Ovary (tissue), 9 donors: ENCODE data around the gene MAN1C1. TPM values are rescaled to one million over a fixed set of nuclear protein-coding genes. Genes with fewer than 3 reads are reported as not detected.

ENCODE experiments used
- DNase-seq, 5 donors: peaks; one replicate each; pipeline ENCODE4 v3.0.0-alpha.2; 2019 to 2020
- H3K27ac ChIP-seq, 2 donors: fragments of 200-600 bp; one replicate each; pipeline versions ENCODE4 v1.5.1 to v1.8.0; 2019 to 2022
- H3K27me3 ChIP-seq: fragments of 200-600 bp; one replicate; pipeline ENCODE4 v1.8.0; 2022
- H3K36me3 ChIP-seq: fragments of 200-600 bp; sonication (generic); one replicate; pipeline ENCODE4 v1.5.1; 2019
- H3K4me1 ChIP-seq: one replicate; pipeline ENCODE4 v1.8.1; 2013; ENCODE audit warnings: mild to moderate bottlenecking, moderate library complexity; ENCODE audit not compliant: insufficient read depth
- H3K4me3 ChIP-seq: fragments of 200-600 bp; sonication (generic); one replicate; pipeline ENCODE4 v1.5.1; 2017
- H3K9me3 ChIP-seq, 2 donors: fragments of 200-600 bp in 1 of 2; sonication (generic) in 1 of 2; one replicate each; pipeline versions ENCODE4 v1.5.1 to v1.8.1; 2013 to 2019; ENCODE audit warnings: mild to moderate bottlenecking in 1 of 2, moderate library complexity in 1 of 2
- EP300 ChIP-seq: sonication (generic); formaldehyde crosslinking; IDR thresholded peaks from one replicate; pipeline ENCODE4 v1.6.1; 2017; ENCODE audit warnings: antibody characterized with exemption
- POLR2A ChIP-seq: fragments of 450-650 bp; IDR thresholded peaks from one replicate; pipeline ENCODE4 v1.6.1; 2017; ENCODE audit warnings: antibody characterized with exemption, mild to moderate bottlenecking, moderate library complexity
- WGBS, 3 donors: extraction: QIAGEN DNeasy Blood & Tissue Kit in 1 of 3; methylation state at CpG; one replicate each; pipeline versions ENCODE4 v1.1.5 to v1.1.7; 2013 to 2017; 5-methylcytosine and 5-hydroxymethylcytosine counted together
- intact Hi-C, 4 donors: fragments of 100-400 bp; cut with DNase I; formaldehyde crosslinking; loops; one replicate each; pipeline versions ENCODE4 v1.11.0 to v1.15.1; 2022 to 2023
- polyA plus RNA-seq, 2 donors: library from polyadenylated mRNA; stranded (reverse); fragments of 200-250 nt in 1 of 2; fragments of 350-450 nt in 1 of 2; fragmentation: Illumina TruSeq in 1 of 2; extraction: RNeasy Lipid Tissue Mini Kit (QIAGEN cat#74804) in 1 of 2; gene quantifications; one replicate each; pipeline ENCODE4 v1.2.3, GENCODE V29; 2013 to 2014
- total RNA-seq, 7 donors: library from RNA; depleted of rRNA in 2 of 7; stranded (reverse); fragments of >200 nt in 2 of 7; fragmentation: NEBNext Ultra II Directional in 3 of 7; extraction: Animal tissue kit (Norgen Biotek cat#: 25700) in 3 of 7; gene quantifications; one replicate each; pipeline versions ENCODE4 v1.1.0 to v1.2.4, GENCODE V29; 2016 to 2023
- TF ChIP-seq, protein P1 (sequence below), 3 donors: fragments of 450-650 bp in 2 of 3; fragments of 200-600 bp in 1 of 3; IDR thresholded peaks; one replicate each; pipeline versions ENCODE4 v1.5.1 to v1.8.0; 2016 to 2022; ENCODE audit warnings: antibody characterized with exemption in 3 of 3, mild to moderate bottlenecking in 1 of 3
- donor health status: DM: no; HTN: no; CAD: no; lungs with moderate emphysema.
- donor health status: DM: no; HTN: no; CAD: no.
- donor health status: Bipolar disorder and iron deficiency.
- donor health status: DM: yes; HTN: yes; CAD: no.
- donor health status: DM: no; HTN: no; CAD: no.
- donor health status: DM: yes; HTN: yes; CAD: no.

Gene MAN1C1
- total and polyA plus RNA-seq, 9 donors = 18.0 to 59.2 (median 33.1) TPM

DNA sequence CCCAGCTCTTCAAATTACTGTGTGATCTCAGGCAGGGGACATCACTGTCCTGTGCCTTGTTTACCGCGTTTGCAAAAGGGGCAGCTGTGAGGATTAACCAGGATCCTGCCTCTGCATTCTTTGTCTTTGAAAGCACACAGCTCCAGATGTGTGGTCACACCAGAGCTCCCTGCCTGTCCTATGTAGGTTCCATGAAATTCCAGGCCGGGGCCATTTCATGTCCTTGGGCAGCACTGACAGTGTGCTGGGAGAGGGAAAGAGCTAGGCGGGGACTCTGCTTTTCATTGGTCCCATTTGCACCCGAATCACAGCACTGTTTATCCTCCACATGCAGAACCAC, 141.2 kb downstream of the MAN1C1 start:
- H3K36me3 ChIP-seq = no peaks in the 10 kb centered on the region
- no peaks in the 10 kb centered on the region for H3K27me3 ChIP-seq
- no peaks in the 10 kb centered on the region for H3K9me3 ChIP-seq
- no peak overlapping the region for H3K4me3 ChIP-seq
- DNase-seq = no peak
- intact Hi-C loops = no loop called here
- WGBS, 3 donors = 72 to 77% (median 77%) methylated on average over 5 of the region's 5 CpGs
- TF ChIP-seq POLR2A (no peak), EP300 (no peak)
- TF ChIP-seq, protein P1, sequence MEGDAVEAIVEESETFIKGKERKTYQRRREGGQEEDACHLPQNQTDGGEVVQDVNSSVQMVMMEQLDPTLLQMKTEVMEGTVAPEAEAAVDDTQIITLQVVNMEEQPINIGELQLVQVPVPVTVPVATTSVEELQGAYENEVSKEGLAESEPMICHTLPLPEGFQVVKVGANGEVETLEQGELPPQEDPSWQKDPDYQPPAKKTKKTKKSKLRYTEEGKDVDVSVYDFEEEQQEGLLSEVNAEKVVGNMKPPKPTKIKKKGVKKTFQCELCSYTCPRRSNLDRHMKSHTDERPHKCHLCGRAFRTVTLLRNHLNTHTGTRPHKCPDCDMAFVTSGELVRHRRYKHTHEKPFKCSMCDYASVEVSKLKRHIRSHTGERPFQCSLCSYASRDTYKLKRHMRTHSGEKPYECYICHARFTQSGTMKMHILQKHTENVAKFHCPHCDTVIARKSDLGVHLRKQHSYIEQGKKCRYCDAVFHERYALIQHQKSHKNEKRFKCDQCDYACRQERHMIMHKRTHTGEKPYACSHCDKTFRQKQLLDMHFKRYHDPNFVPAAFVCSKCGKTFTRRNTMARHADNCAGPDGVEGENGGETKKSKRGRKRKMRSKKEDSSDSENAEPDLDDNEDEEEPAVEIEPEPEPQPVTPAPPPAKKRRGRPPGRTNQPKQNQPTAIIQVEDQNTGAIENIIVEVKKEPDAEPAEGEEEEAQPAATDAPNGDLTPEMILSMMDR (IDR thresholded peaks at IDR 0.05) = no peak
- no peak overlapping the region for H3K27ac ChIP-seq
- H3K4me1 ChIP-seq = no peaks in the 10 kb centered on the region

DNA sequence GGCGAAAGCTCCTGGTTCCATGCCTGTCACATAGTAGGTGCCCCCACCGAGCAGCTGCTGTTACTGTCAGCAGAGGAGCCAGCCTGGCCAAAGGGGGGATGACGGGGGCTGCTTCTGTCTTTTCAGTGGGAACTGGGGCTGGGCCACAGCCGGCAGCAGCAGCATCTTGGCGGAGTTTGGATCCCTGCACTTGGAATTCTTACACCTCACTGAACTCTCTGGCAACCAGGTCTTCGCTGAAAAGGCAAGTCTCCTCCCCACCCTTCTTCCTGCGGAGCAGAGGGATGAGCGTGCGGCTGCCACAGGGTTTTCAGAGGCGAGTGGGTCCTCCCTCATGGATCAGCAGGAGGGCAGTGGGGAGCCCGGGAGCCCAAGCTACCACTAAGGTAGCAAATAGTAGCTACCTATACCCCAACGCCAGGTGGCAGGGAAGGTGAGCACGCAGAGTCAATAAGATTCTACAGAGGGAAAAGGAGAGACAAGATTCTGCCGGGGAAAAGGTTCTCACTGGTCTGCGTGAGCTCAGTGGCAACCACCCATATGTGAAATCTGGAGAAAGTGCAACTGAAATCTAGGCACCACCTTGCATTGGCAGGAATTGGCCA, 142.0 kb downstream of the MAN1C1 start:
- no peak for TF ChIP-seq EP300
- TF ChIP-seq POLR2A = no peak
- TF ChIP-seq, protein P1 (IDR thresholded peaks at IDR 0.05) = no peak
- Histone ChIP-seq H3K4me1 (no peaks in the 10 kb centered on the region), H3K36me3 (no peaks in the 10 kb centered on the region), H3K27ac (no peak overlapping the region), H3K4me3 (no peak overlapping the region), H3K27me3 (no peaks in the 10 kb centered on the region), H3K9me3 (no peaks in the 10 kb centered on the region)
- 87 to 91% (median 91%) methylated on average over 15 of the region's 15 CpGs for WGBS, 3 donors
- no peak for DNase-seq
- intact Hi-C loops = no loop called here

DNA sequence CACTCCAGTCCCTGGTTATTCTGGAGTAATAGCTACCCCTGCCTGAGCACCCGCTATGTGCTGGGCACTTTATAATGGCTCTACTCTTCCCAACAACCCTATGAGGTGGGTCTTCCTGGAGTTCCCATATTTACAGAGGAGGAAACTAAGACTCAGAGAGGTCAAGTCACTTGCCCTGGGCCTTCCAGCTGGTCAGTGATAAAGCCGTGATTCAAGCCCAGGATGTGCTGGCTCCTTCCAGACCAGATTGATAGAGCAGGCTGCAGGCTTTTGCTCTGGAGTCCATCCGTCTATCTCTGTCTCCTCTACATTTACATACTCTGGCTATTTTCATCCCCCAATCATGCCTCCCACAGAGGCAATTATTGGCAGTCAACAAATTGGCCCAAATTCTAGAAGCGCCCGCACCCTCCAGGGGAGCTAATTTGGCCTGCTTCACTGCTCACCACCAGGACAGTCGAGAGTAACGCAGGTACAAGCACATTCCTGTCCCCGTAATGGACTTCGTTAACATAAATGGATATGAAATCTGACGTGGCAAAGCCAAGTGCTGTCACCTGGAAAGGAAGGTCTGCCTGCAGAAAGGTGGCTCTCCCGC, 143.6 kb downstream of the MAN1C1 start:
- Histone ChIP-seq H3K27me3 (no peaks in the 10 kb centered on the region), H3K36me3 (no peaks in the 10 kb centered on the region)
- intact Hi-C loops = no loop called here

DNA sequence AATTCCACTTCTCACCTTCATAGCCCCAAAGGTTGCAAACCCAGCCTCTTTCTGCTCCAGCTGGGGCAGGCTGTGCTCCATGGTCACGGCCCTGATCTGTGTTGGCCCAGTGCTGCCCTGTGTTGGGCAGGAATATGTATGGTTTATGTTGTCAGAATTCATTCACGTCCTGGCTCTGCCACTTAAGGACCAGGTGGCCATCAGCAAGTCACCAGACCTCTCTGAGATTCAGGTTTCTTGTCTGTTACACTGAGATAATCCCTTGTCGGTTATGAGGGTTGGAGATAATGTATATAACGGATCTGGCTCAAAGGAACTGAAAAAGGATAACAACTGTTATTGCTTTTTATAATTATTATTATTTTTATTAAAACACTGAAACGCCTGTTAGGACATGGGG, 144.3 kb downstream of the MAN1C1 start:
- Histone ChIP-seq H3K9me3 (no peaks in the 10 kb centered on the region), H3K36me3 (no peaks in the 10 kb centered on the region), H3K27me3 (no peaks in the 10 kb centered on the region), H3K27ac (no peak overlapping the region), H3K4me1 (no peaks in the 10 kb centered on the region), H3K4me3 (no peak overlapping the region)
- intact Hi-C loops = no loop called here
- 73 to 90% (median 77%) methylated on average over 5 of the region's 5 CpGs for WGBS, 3 donors
- no peak for TF ChIP-seq EP300
- TF ChIP-seq, protein P1 (IDR thresholded peaks at IDR 0.05) = no peak
- no peak for TF ChIP-seq POLR2A
- no peak for DNase-seq

More for the DNA sequence above, 143.6 kb downstream of the MAN1C1 start:
- TF ChIP-seq, protein P1 (IDR thresholded peaks at IDR 0.05) = no peak
- TF ChIP-seq EP300 (no peak), POLR2A (no peak)
- no peak overlapping the region for H3K4me3 ChIP-seq
- no peak for DNase-seq
- H3K9me3 ChIP-seq = no peaks in the 10 kb centered on the region
- WGBS, 3 donors = 88 to 94% (median 92%) methylated on average over 11 of the region's 11 CpGs
- no peaks in the 10 kb centered on the region for H3K4me1 ChIP-seq
- H3K27ac ChIP-seq = no peak overlapping the region
